Smooth muscle cell (in vitro differentiated cells): ENCODE results near the gene ETHE1. TPM values are rescaled to one million over a fixed set of nuclear protein-coding genes. Genes with fewer than 3 reads are reported as not detected.

ENCODE experiments used
- DNase-seq: peaks from one replicate; lab custom pipeline; 2025; ENCODE audit not compliant: unreplicated experiment; lab: John Stamatoyannopoulos, UW
- H2AFZ ChIP-seq: fragments of 200-600 bp; sonication (generic); 2 replicates; pipeline ENCODE4 v1.6.0; 2016; ENCODE audit warnings: antibody characterized with exemption, low read depth, mild to moderate bottlenecking
- H3F3A ChIP-seq: fragments of 200-600 bp; sonication (generic); 2 replicates; pipeline ENCODE4 v1.6.0; 2017; ENCODE audit warnings: antibody characterized with exemption, low read depth
- H3K27ac ChIP-seq: fragments of 200-600 bp; sonication (generic); 2 replicates; pipeline ENCODE4 v1.5.1; 2016; ENCODE audit warnings: low read depth, mild to moderate bottlenecking
- H3K27me3 ChIP-seq: fragments of 200-600 bp; sonication (generic); 2 replicates; pipeline ENCODE4 v1.6.1; 2016; ENCODE audit warnings: low read depth, mild to moderate bottlenecking
- H3K36me3 ChIP-seq: fragments of 200-600 bp; sonication (generic); 2 replicates; pipeline ENCODE4 v1.5.1; 2016; ENCODE audit warnings: low read depth
- H3K4me1 ChIP-seq: fragments of 200-600 bp; sonication (generic); 2 replicates; pipeline ENCODE4 v1.5.1; 2016; ENCODE audit warnings: low read depth
- H3K4me2 ChIP-seq: fragments of 200-600 bp; sonication (generic); 2 replicates; pipeline ENCODE4 v1.6.0; 2016; ENCODE audit warnings: mild to moderate bottlenecking
- H3K4me3 ChIP-seq: fragments of 200-600 bp; sonication (generic); 2 replicates; pipeline ENCODE4 v1.5.1; 2016; ENCODE audit warnings: mild to moderate bottlenecking
- H3K79me2 ChIP-seq: fragments of 200-600 bp; sonication (generic); 2 replicates; pipeline ENCODE4 v1.6.0; 2016; ENCODE audit warnings: low read depth, mild to moderate bottlenecking
- H3K9ac ChIP-seq: fragments of 200-600 bp; sonication (generic); 2 replicates; pipeline ENCODE4 v1.6.0; 2016; ENCODE audit warnings: low read depth
- H3K9me3 ChIP-seq: fragments of 200-600 bp; sonication (generic); replicated peaks from 2 replicates; pipeline ENCODE4 v1.5.1; 2016; ENCODE audit warnings: low read depth
- H4K20me1 ChIP-seq: fragments of 200-600 bp; sonication (generic); 2 replicates; pipeline ENCODE4 v1.6.0; 2016; ENCODE audit warnings: low read depth
- CTCF ChIP-seq: fragments of 200-600 bp; sonication (generic); IDR thresholded peaks from 2 replicates; pipeline ENCODE4 v1.5.1; 2017; ENCODE audit warnings: borderline replicate concordance, mild to moderate bottlenecking, antibody characterized with exemption; ENCODE audit not compliant: insufficient read depth, poor library complexity, severe bottlenecking
- WGBS: methylation state at CpG from one replicate; pipeline ENCODE4 v1.1.7; 2016; ENCODE audit warnings: low lambda C conversion rate; 5-methylcytosine and 5-hydroxymethylcytosine counted together
- polyA plus RNA-seq: library from polyadenylated mRNA; unstranded; fragments of >200 nt; fragmentation: Nextera tagmentation; extraction: Ambion mirVana; gene quantifications from 2 replicates; pipeline ENCODE4 v1.2.1, GENCODE V29; 2016
- total RNA-seq: library from RNA; depleted of rRNA; stranded (reverse); fragments of >200 nt; gene quantifications from 2 replicates; pipeline ENCODE4 v1.2.3, GENCODE V29; 2014

ETHE1 gene
- total and polyA plus RNA-seq, 2 experiments from 2014 or later = 61.1 to 61.4 TPM

DNA sequence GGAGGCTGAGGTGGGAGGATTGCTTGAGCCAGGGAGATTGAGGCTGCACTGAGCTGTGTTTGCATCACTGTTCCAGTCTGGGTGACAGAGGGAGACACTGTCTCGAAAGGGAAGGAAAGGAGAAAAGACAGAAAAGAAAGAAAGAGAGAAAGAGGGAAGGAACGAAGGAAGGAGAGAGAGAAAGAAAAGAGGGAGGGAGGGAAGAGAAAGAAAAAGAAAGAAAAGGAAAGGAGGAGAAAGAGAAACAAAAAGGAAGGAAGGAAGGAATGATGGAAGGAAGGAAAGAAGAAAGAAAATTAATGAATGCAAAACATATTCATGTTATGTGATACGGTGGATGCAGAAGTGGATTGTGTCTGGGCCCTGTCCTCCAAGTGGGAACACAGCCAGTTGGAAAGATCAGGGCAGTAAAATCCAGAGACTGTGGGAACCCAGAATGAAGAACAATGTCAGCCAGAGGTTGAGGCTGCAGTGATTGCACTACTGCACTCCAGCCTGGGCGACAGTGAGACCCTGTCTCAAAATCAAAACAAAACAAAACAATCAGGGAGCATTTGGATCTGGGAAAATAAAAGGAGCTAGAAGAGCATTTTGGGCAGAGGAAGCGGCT, 28.7 kb downstream of the ETHE1 start:
- no peak overlapping the region for H3K9ac ChIP-seq
- no peak overlapping the region for H3K27ac ChIP-seq
- no peaks in the 10 kb centered on the region for H3K79me2 ChIP-seq
- H3K27me3 ChIP-seq = no peaks in the 10 kb centered on the region
- H3F3A ChIP-seq = no peaks in the 10 kb centered on the region
- TF ChIP-seq CTCF = no peak
- peaks cover 4% of the 10 kb centered on the region for H3K4me1 ChIP-seq
- no peaks in the 10 kb centered on the region for H4K20me1 ChIP-seq
- no peak overlapping the region for H3K4me2 ChIP-seq
- H3K9me3 ChIP-seq = no peaks in the 10 kb centered on the region
- no peak overlapping the region for H3K4me3 ChIP-seq
- H2AFZ ChIP-seq = no peak overlapping the region
- 94% methylated on average over 5 of the region's 5 CpGs for whole genome bisulfite sequencing
- H3K36me3 ChIP-seq = no peaks in the 10 kb centered on the region
- no peak for DNase-seq

DNA sequence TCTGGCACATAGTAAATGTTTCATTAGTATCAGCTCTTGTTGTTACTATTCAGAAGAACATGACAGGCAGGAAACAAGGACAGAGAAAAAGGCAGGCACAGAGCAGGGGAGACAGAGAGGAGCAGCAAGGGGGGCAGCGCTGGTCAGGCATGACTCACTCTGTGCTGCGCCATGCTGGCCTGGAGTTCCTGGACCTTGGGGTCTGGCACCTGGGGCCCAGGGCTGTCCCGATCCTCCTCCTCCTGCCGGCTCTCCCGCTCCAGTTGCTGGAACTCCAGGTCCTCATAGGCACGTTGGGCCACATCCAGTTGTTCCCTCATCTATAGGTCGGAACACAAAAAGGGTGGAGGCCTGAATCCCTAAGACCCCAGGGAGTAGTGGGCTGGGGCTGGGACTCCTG, 30.0 kb downstream of the ETHE1 start:
- 95% methylated on average over 7 of the region's 7 CpGs for WGBS
- no peak for TF ChIP-seq CTCF
- Histone ChIP-seq H3K4me1 (no peaks in the 10 kb centered on the region), H3K4me2 (no peak overlapping the region), H2AFZ (no peak overlapping the region), H3K36me3 (no peaks in the 10 kb centered on the region), H3K9ac (no peak overlapping the region), H3F3A (no peaks in the 10 kb centered on the region), H3K9me3 (no peaks in the 10 kb centered on the region), H3K27me3 (no peaks in the 10 kb centered on the region), H3K4me3 (no peak overlapping the region), H4K20me1 (no peaks in the 10 kb centered on the region), H3K27ac (no peak overlapping the region), H3K79me2 (no peaks in the 10 kb centered on the region)
- DNase-seq = no peak

GRCh38 chr19:43495082-43495481, 31.9 kb downstream of the ETHE1 start:
- Histone ChIP-seq H3F3A (no peaks in the 10 kb centered on the region), H2AFZ (no peak overlapping the region), H4K20me1 (no peaks in the 10 kb centered on the region), H3K27ac (no peak overlapping the region), H3K9me3 (no peaks in the 10 kb centered on the region), H3K36me3 (no peaks in the 10 kb centered on the region), H3K79me2 (no peaks in the 10 kb centered on the region), H3K4me3 (no peak overlapping the region), H3K27me3 (no peaks in the 10 kb centered on the region), H3K4me1 (no peaks in the 10 kb centered on the region), H3K9ac (no peak overlapping the region), H3K4me2 (no peak overlapping the region)
- no peak for DNase-seq
- 78% methylated on average over 8 of the region's 8 CpGs for WGBS
- TF ChIP-seq CTCF = no peak

- DNase-seq = no peak
- WGBS = 86% methylated on average over 5 of the region's 5 CpGs
Observed at GRCh38 chr19:43490759-43491158, 36.2 kb downstream of the ETHE1 start.

More at GRCh38 chr19:43490759-43491158, 36.2 kb downstream of the ETHE1 start:
- TF ChIP-seq CTCF = no peak
- H3K27ac ChIP-seq = no peak overlapping the region
- no peaks in the 10 kb centered on the region for H3K36me3 ChIP-seq
- H3K9me3 ChIP-seq = no peaks in the 10 kb centered on the region
- no peak overlapping the region for H3K4me2 ChIP-seq
- no peak overlapping the region for H3K4me3 ChIP-seq
- no peak overlapping the region for H2AFZ ChIP-seq
- H3K9ac ChIP-seq = no peak overlapping the region
- H3K4me1 ChIP-seq = no peaks in the 10 kb centered on the region
- H3K79me2 ChIP-seq = no peaks in the 10 kb centered on the region
- no peaks in the 10 kb centered on the region for H3F3A ChIP-seq
- no peaks in the 10 kb centered on the region for H3K27me3 ChIP-seq
- H4K20me1 ChIP-seq = no peaks in the 10 kb centered on the region
